H1 (cell line): ENCODE measurements around the gene CUX1. TPM values are rescaled to one million over a fixed set of nuclear protein-coding genes. Genes with fewer than 3 reads are reported as not detected.

Source experiments
- CTCF ChIA-PET: fragments of 300-600 bp; sonication (Branson Sonifier 250); formaldehyde crosslinking; loops from one replicate; lab custom pipeline; 2021; ENCODE audit not compliant: partially characterized antibody; lab: Charles Lee
- POLR2A ChIA-PET: fragments of 300-600 bp; sonication (Branson Sonifier 250); formaldehyde crosslinking; loops from one replicate; lab custom pipeline; 2021; ENCODE audit warnings: inconsistent platforms; ENCODE audit not compliant: partially characterized antibody; lab: Charles Lee
- DNase-seq, 2 experiments: peaks; one replicate each; pipeline versions ENCODE4 v3.0.0 to v3.0.0-alpha.2; 2010 to 2022; ENCODE audit warnings: low spot score in 2 of 2, low read depth in 1 of 2, mixed read lengths in 1 of 2
- FAIRE-seq: peaks from 2 replicates; lab custom pipeline; 2011; peaks lifted over from hg19 to GRCh38; lab: Jason Lieb, UNC
- H2AFZ ChIP-seq: 2 replicates; pipeline ENCODE4 v1.8.1; 2012; ENCODE audit warnings: low read length, inconsistent platforms
- H2AK5ac ChIP-seq: 2 replicates; pipeline ENCODE4 v1.6.1; 2013; ENCODE audit warnings: low read depth, low read length
- H2BK120ac ChIP-seq: replicated peaks from 2 replicates; pipeline ENCODE3; 2013; ENCODE audit warnings: low read depth, low read length, inconsistent platforms
- H2BK12ac ChIP-seq: 2 replicates; pipeline ENCODE4 v1.6.1; 2013; ENCODE audit warnings: low read depth, low read length
- H2BK15ac ChIP-seq: 2 replicates; pipeline ENCODE4 v1.6.1; 2013; ENCODE audit warnings: low read length
- H2BK20ac ChIP-seq: 2 replicates; pipeline ENCODE4 v1.6.1; 2013; ENCODE audit warnings: low read length
- H2BK5ac ChIP-seq: 2 replicates; pipeline ENCODE4 v1.6.1; 2013; ENCODE audit warnings: low read depth, low read length
- H3K14ac ChIP-seq: 2 replicates; pipeline ENCODE4 v1.6.1; 2013; ENCODE audit warnings: inconsistent platforms; ENCODE audit not compliant: insufficient read length
- H3K18ac ChIP-seq: 2 replicates; pipeline ENCODE4 v1.6.1; 2013; ENCODE audit warnings: low read length; ENCODE audit errors: extremely low read depth
- H3K23ac ChIP-seq: 2 replicates; pipeline ENCODE4 v1.6.1; 2013; ENCODE audit warnings: inconsistent platforms; ENCODE audit not compliant: insufficient read length
- H3K23me2 ChIP-seq: 2 replicates; pipeline ENCODE4 v1.6.1; 2013; ENCODE audit warnings: low read depth, low read length
- H3K27ac ChIP-seq: 2 replicates; pipeline ENCODE4 v1.6.1; 2011; ENCODE audit warnings: low read depth, low read length, inconsistent platforms
- H3K27me3 ChIP-seq, 4 experiments: replicated peaks in 1 of 4; 1 replicate in 1 of 4; 2 replicates in 3 of 4; pipeline versions ENCODE4 v1.6.1 to v1.8.1; 2011 to 2013; ENCODE audit warnings: low read length in 3 of 4, mild to moderate bottlenecking in 3 of 4, inconsistent platforms in 2 of 4, mixed read lengths in 2 of 4, moderate library complexity in 1 of 4; ENCODE audit not compliant: control insufficient read depth in 3 of 4, insufficient read depth in 3 of 4; ENCODE audit errors: extremely low read depth in 1 of 4
- H3K36me3 ChIP-seq, 4 experiments: 2 replicates each; pipeline versions ENCODE4 v1.6.1 to v1.8.1; 2011 to 2013; ENCODE audit warnings: mild to moderate bottlenecking in 4 of 4, low read length in 3 of 4, moderate library complexity in 2 of 4, control low read depth in 1 of 4, inconsistent platforms in 1 of 4; ENCODE audit not compliant: insufficient read depth in 4 of 4, control insufficient read depth in 2 of 4
- H3K4ac ChIP-seq: replicated peaks from 2 replicates; pipeline ENCODE3; 2013; ENCODE audit warnings: low read length, low read depth, mixed read lengths, inconsistent platforms; ENCODE audit not compliant: insufficient read length
- H3K4me1 ChIP-seq, 4 experiments: replicated peaks in 1 of 4; 1 replicate in 1 of 4; 2 replicates in 3 of 4; pipeline versions ENCODE4 v1.6.1 to v1.8.1; 2011 to 2013; ENCODE audit warnings: low read length in 3 of 4, inconsistent platforms in 2 of 4, mixed read lengths in 1 of 4; ENCODE audit not compliant: insufficient read depth in 4 of 4, control insufficient read depth in 3 of 4
- H3K4me2 ChIP-seq, 2 experiments: 2 replicates each; pipeline versions ENCODE4 v1.6.1 to v1.8.1; 2011 to 2013; ENCODE audit warnings: low read depth in 2 of 2, low read length in 2 of 2, control low read depth in 1 of 2, inconsistent platforms in 1 of 2, mild to moderate bottlenecking in 1 of 2; ENCODE audit not compliant: insufficient read depth in 1 of 2
- H3K4me3 ChIP-seq, 4 experiments: fragments of 200-600, 300-600 bp in 1 of 4; sonication (generic), shearing (Covaris generic), sonication (Bioruptor Twin) in 1 of 4; 2 replicates each; pipeline versions ENCODE4 v1.5.1 to v1.8.1; 2011 to 2016; ENCODE audit warnings: low read length in 4 of 4, low read depth in 3 of 4, control low read depth in 2 of 4, inconsistent platforms in 2 of 4, mild to moderate bottlenecking in 2 of 4, mixed read lengths in 1 of 4, moderate library complexity in 1 of 4; ENCODE audit not compliant: insufficient read depth in 2 of 4; ENCODE audit errors: extremely low read depth in 1 of 4
- H3K56ac ChIP-seq: replicated peaks from 2 replicates; pipeline ENCODE3; 2013; ENCODE audit warnings: low read depth, mild to moderate bottlenecking, mixed read lengths, low read length, inconsistent platforms; ENCODE audit not compliant: insufficient read length
- H3K79me1 ChIP-seq: 2 replicates; pipeline ENCODE4 v1.6.1; 2013; ENCODE audit warnings: low read depth, low read length, control low read depth
- H3K79me2 ChIP-seq, 2 experiments: 2 replicates each; pipeline versions ENCODE4 v1.6.1 to v1.8.1; 2012 to 2013; ENCODE audit warnings: low read length in 2 of 2, mild to moderate bottlenecking in 2 of 2, inconsistent platforms in 1 of 2; ENCODE audit not compliant: insufficient read depth in 2 of 2, control insufficient read depth in 1 of 2
- H3K9ac ChIP-seq, 4 experiments: replicated peaks in 1 of 4; 1 replicate in 1 of 4; 2 replicates in 3 of 4; pipeline versions ENCODE4 v1.6.1 to v1.8.1; 2011 to 2013; ENCODE audit warnings: low read depth in 3 of 4, low read length in 3 of 4, control low read depth in 2 of 4, mild to moderate bottlenecking in 2 of 4, moderate library complexity in 2 of 4, inconsistent platforms in 1 of 4; ENCODE audit errors: extremely low read depth in 1 of 4
- H3K9me3 ChIP-seq, 2 experiments: 2 replicates each; pipeline versions ENCODE4 v1.6.1 to v1.8.1; 2012 to 2013; ENCODE audit warnings: mild to moderate bottlenecking in 2 of 2, moderate library complexity in 2 of 2, control low read depth in 1 of 2, inconsistent platforms in 1 of 2, low read depth in 1 of 2, low read length in 1 of 2, mixed read lengths in 1 of 2; ENCODE audit not compliant: insufficient read depth in 2 of 2
- H4K20me1 ChIP-seq, 2 experiments: replicated peaks in 1 of 2; 2 replicates each; pipeline versions ENCODE3 to v1.8.1; 2011 to 2013; ENCODE audit warnings: inconsistent platforms in 2 of 2, low read length in 2 of 2, mild to moderate bottlenecking in 1 of 2; ENCODE audit not compliant: insufficient read depth in 2 of 2, control insufficient read depth in 1 of 2
- H4K5ac ChIP-seq: 2 replicates; pipeline ENCODE4 v1.6.1; 2013; ENCODE audit warnings: low read length, low read depth, mixed read lengths, inconsistent platforms; ENCODE audit not compliant: insufficient read length
- H4K8ac ChIP-seq: 2 replicates; pipeline ENCODE4 v1.8.0; 2013; ENCODE audit warnings: mild to moderate bottlenecking, moderate library complexity, low read length, inconsistent platforms; ENCODE audit not compliant: insufficient read depth; ENCODE audit errors: extremely low read depth
- H4K91ac ChIP-seq: replicated peaks from 2 replicates; pipeline ENCODE3; 2013; ENCODE audit warnings: low read length, mixed read lengths, inconsistent platforms; ENCODE audit not compliant: insufficient read length
- BCL11A ChIP-seq, 2 experiments: IDR thresholded peaks; one replicate each; pipeline ENCODE4 v1.6.1; 2011; ENCODE audit warnings: low read depth in 2 of 2, low read length in 2 of 2, mild to moderate bottlenecking in 2 of 2
- CBX8 ChIP-seq: fragments of 300-800, 300-1000 bp; sonication (generic); IDR thresholded peaks from 2 replicates; pipeline ENCODE4 v1.7.1; 2016; ENCODE audit warnings: low read depth, low read length, borderline replicate concordance
- CREB1 ChIP-seq: IDR thresholded peaks from 2 replicates; pipeline ENCODE4 v1.6.1; 2012; ENCODE audit warnings: inconsistent platforms
- EGR1 ChIP-seq: IDR thresholded peaks from 2 replicates; pipeline ENCODE4 v1.6.1; 2011; ENCODE audit warnings: low read depth, low read length, borderline replicate concordance
- EP300 ChIP-seq, 2 experiments: IDR thresholded peaks; 1 replicate in 1 of 2; 2 replicates in 1 of 2; pipeline ENCODE4 v1.6.1; 2011 to 2012; ENCODE audit warnings: low read depth in 2 of 2, low read length in 2 of 2, mild to moderate bottlenecking in 2 of 2, borderline replicate concordance in 1 of 2, inconsistent platforms in 1 of 2, moderate library complexity in 1 of 2
- JUN ChIP-seq: IDR thresholded peaks from 2 replicates; pipeline ENCODE4 v1.6.1; 2011; ENCODE audit warnings: low read depth, mild to moderate bottlenecking, improper control_type of control experiment, low read length
- KDM5A ChIP-seq: fragments of 200-600 bp; IDR thresholded peaks from 2 replicates; pipeline ENCODE4 v1.7.1; 2012; ENCODE audit warnings: mild to moderate bottlenecking, low read length, inconsistent platforms, mixed read lengths
- NRF1 ChIP-seq: IDR thresholded peaks from 2 replicates; pipeline ENCODE4 v1.6.1; 2011; ENCODE audit warnings: mild to moderate bottlenecking, low read depth, low read length, improper control_type of control experiment
- POLR2AphosphoS5 ChIP-seq: IDR thresholded peaks from 2 replicates; pipeline ENCODE4 v1.6.1; 2011; ENCODE audit warnings: low read depth, low read length
- RXRA ChIP-seq: IDR thresholded peaks from 2 replicates; pipeline ENCODE4 v1.6.1; 2011; ENCODE audit warnings: low read depth, mild to moderate bottlenecking, low read length, moderate library complexity; ENCODE audit not compliant: insufficient read depth
- TAF1 ChIP-seq: IDR thresholded peaks from 2 replicates; pipeline ENCODE4 v1.6.1; 2011; ENCODE audit warnings: mild to moderate bottlenecking, low read depth, low read length
- WGBS, 2 experiments: shearing (Covaris generic) in 1 of 2; methylation state at CpG; one replicate each; pipeline versions ENCODE4 v1.1.6 to v1.1.7; 2013 to 2015; ENCODE audit warnings: low lambda C conversion rate in 2 of 2, mixed read lengths in 2 of 2, inconsistent platforms in 1 of 2, low coverage in 1 of 2, missing lambda C conversion rate in 1 of 2; ENCODE audit not compliant: insufficient replicate concordance in 2 of 2, insufficient coverage in 1 of 2, insufficient read length in 1 of 2; ENCODE audit errors: extremely low coverage in 1 of 2, missing lambda C conversion rate in 1 of 2; 5-methylcytosine and 5-hydroxymethylcytosine counted together
- polyA plus RNA-seq, 7 experiments: library from polyadenylated mRNA; depleted of rRNA in 3 of 7; stranded (reverse) in 5 of 7; unstranded in 2 of 7; fragments of >200 nt in 5 of 7; fragments of 200-250 nt in 2 of 7; gene quantifications; 1 replicate in 5 of 7; 2 replicates in 1 of 7; 4 replicates in 1 of 7; pipeline versions ENCODE4 v1.2.1 to v1.2.3, GENCODE V29; 2011 to 2013; ENCODE audit warnings: missing spikeins in 2 of 7, mixed read lengths in 2 of 7
- total RNA-seq: library from RNA; stranded (reverse); fragmentation: NEBNext Ultra II Directional; extraction: Animal tissue kit (Norgen Biotek cat#: 25700); gene quantifications from 2 replicates; pipeline ENCODE4 v1.2.1, GENCODE V29; 2021

CUX1 gene
- total and polyA plus RNA-seq, 2 of the 8 experiments (the other 6 are each of a cell fraction or from before 2014, with no cell fraction given) = 21.6 to 65.9 TPM

DNA sequence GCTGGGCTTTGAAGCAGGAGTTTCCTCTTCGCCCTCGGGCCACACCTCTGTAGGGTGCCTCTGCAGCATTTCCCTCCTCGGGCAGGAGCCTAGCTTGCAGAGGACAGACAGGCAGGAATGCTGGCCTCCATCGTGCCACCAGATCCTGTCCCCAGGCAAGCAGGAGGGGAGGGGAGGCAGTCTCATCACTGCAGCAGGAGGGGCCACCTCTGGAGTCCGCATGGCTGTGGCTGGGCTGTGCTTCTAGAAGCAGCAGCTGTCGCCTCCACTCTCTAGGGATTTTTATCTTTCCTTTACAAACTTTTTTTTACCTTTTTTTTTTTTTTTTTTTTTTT is 181.4 kb downstream of the CUX1 start:
- H2BK12ac ChIP-seq = no peak overlapping the region
- no peak overlapping the region for H2BK120ac ChIP-seq
- no peak overlapping the region for H3K56ac ChIP-seq
- no peak overlapping the region for H3K4me2 ChIP-seq
- H4K5ac ChIP-seq = no peak overlapping the region
- H4K20me1 ChIP-seq = peaks cover 3 to 9% of the 10 kb centered on the region in 2 experiments
- no peak overlapping the region for H3K27ac ChIP-seq
- 94% methylated on average over 2 of the region's 6 CpGs; no CpG with 5 or more reads in 1 of the 2 experiments for WGBS, 2 experiments
- peaks cover 0 to 35% of the 10 kb centered on the region in 2 experiments; a peak in 2 of 4 replicates for H3K79me2 ChIP-seq
- H3K4me3 ChIP-seq = no peak overlapping the region
- ChIA-PET POLR2A (no interaction called here), CTCF (interaction anchor here (1.9 kb wide), 1 partner anchor 13 kb away, joined by 4 read pairs; no protein-coding TSS in a partner anchor)
- FAIRE-seq = no peak
- H3K18ac ChIP-seq = no peak overlapping the region
- H3K23me2 ChIP-seq = no peaks in the 10 kb centered on the region
- H3K23ac ChIP-seq = no peak overlapping the region
- peak overlapping the region; percentile 10 for H4K91ac ChIP-seq
- H2BK20ac ChIP-seq = no peak overlapping the region
- H3K4ac ChIP-seq = no peak overlapping the region
- TF ChIP-seq KDM5A (no peak), POLR2AphosphoS5 (no peak), BCL11A (IDR thresholded peaks at IDR 0.05; ENCODE audit: low read depth in 2 of 2, low read length in 2 of 2) (no peak), EGR1 (no peak), RXRA (no peak), TAF1 (no peak), CBX8 (no peak), CREB1 (no peak), NRF1 (no peak), JUN (no peak), EP300 (IDR thresholded peaks at IDR 0.05; ENCODE audit: borderline replicate concordance in 1 of 2, low read depth in 2 of 2, low read length in 2 of 2) (no peak)
- H3K27me3 ChIP-seq = no peaks in the 10 kb centered on the region
- peak overlapping the region; percentile 47; the same call in 1 of the 2 replicates for H2BK5ac ChIP-seq
- H3K4me1 ChIP-seq = peaks cover 0 to 16% (median 3%) of the 10 kb centered on the region in 4 experiments; a peak in 2 of 7 replicates
- no peak overlapping the region for H2AFZ ChIP-seq
- H3K9me3 ChIP-seq = no peaks in the 10 kb centered on the region
- H3K9ac ChIP-seq = no peak overlapping the region
- no peak overlapping the region; the same call in 1 of the 2 replicates for H4K8ac ChIP-seq
- peak overlapping the region; percentile 76; the same call in 1 of the 2 replicates for H2AK5ac ChIP-seq
- peaks cover 7% of the 10 kb centered on the region for H3K79me1 ChIP-seq
- no peak overlapping the region for H2BK15ac ChIP-seq
- DNase-seq = peak in 1 of 2 experiments; percentile 17
- H3K36me3 ChIP-seq = no peaks in the 10 kb centered on the region
- H3K14ac ChIP-seq = no peak overlapping the region
